ENCODE measurements around the gene ATP9A. TPM values are rescaled to one million over a fixed set of nuclear protein-coding genes. Genes with fewer than 3 reads are reported as not detected.

ATP9A gene
- polyA plus RNA-seq, 1 of the 3 experiments (the other 2 are of a cell fraction): 11.0 TPM

- ChIA-PET CTCF (interaction anchor here (0.5 to 0.8 kb wide), 3 partner anchors 13 to 19 kb away, joined by 3 to 4 read pairs (median 3); no protein-coding TSS in a partner anchor), POLR2A (no interaction called here)
- H3K27me3 ChIP-seq (ENCODE audit: insufficient read depth): no peaks in the 10 kb centered on the region
- H4K20me1 ChIP-seq (ENCODE audit: insufficient read depth): no peaks in the 10 kb centered on the region
- no peak for TF ChIP-seq SMC3 (IDR thresholded peaks at IDR 0.05; ENCODE audit: low read depth, low read length)
- WGBS (ENCODE audit: low lambda C conversion rate): 91% methylated on average over 4 of the region's 4 CpGs
- no peaks in the 10 kb centered on the region for H3K9me3 ChIP-seq
- peaks cover 3 to 13% of the 10 kb centered on the region in 2 experiments; a peak in 2 of 4 replicates for H3K4me1 ChIP-seq (ENCODE audit: control insufficient read depth in 1 of 2, insufficient read depth in 2 of 2, low read depth in 1 of 2, low read length in 1 of 2)
- no peak overlapping the region for H2AFZ ChIP-seq (ENCODE audit: low read depth)
- H3K4me2 ChIP-seq: no peak overlapping the region
- peaks cover 2 to 22% of the 10 kb centered on the region in 2 experiments for H3K36me3 ChIP-seq (replicated peaks in 1 of 2; ENCODE audit: control insufficient read depth in 1 of 2, insufficient read depth in 2 of 2, low read length in 1 of 2)
- no peak overlapping the region for H3K9ac ChIP-seq
- H3K4me3 ChIP-seq (ENCODE audit: low read depth in 2 of 2, low read length in 1 of 2): no peak overlapping the region
- no peak overlapping the region for H3K27ac ChIP-seq (ENCODE audit: low read depth in 2 of 2, low read length in 1 of 2)
- no peak for DNase-seq
- no peaks in the 10 kb centered on the region for H3K79me2 ChIP-seq (ENCODE audit: insufficient read depth)
- no peaks in the 10 kb centered on the region for H3K9me2 ChIP-seq
- peaks cover under 1% of the 10 kb centered on the region for H3F3A ChIP-seq (replicated peaks; ENCODE audit: insufficient read depth)
These were observed 114.1 kb downstream of the ATP9A start for GRCh38 chr20:51654060-51654459.

- Histone ChIP-seq H3F3A (replicated peaks; ENCODE audit: insufficient read depth) (no peaks in the 10 kb centered on the region), H3K27me3 (ENCODE audit: insufficient read depth) (no peaks in the 10 kb centered on the region), H3K9me2 (no peaks in the 10 kb centered on the region), H3K4me3 (ENCODE audit: low read depth in 2 of 2, low read length in 1 of 2) (no peak overlapping the region), H4K20me1 (ENCODE audit: insufficient read depth) (no peaks in the 10 kb centered on the region), H3K4me1 (ENCODE audit: control insufficient read depth in 1 of 2, insufficient read depth in 2 of 2, low read depth in 1 of 2, low read length in 1 of 2) (peaks cover 0 to 13% of the 10 kb centered on the region in 2 experiments; a peak in 1 of 4 replicates), H3K9me3 (no peaks in the 10 kb centered on the region), H2AFZ (ENCODE audit: low read depth) (no peak overlapping the region), H3K4me2 (no peak overlapping the region), H3K9ac (no peak overlapping the region), H3K36me3 (replicated peaks in 1 of 2; ENCODE audit: control insufficient read depth in 1 of 2, insufficient read depth in 2 of 2, low read length in 1 of 2) (peaks cover 2 to 22% of the 10 kb centered on the region in 2 experiments), H3K79me2 (ENCODE audit: insufficient read depth) (no peaks in the 10 kb centered on the region), H3K27ac (ENCODE audit: low read depth in 2 of 2, low read length in 1 of 2) (no peak overlapping the region)
- ChIA-PET POLR2A (no interaction called here), CTCF (interaction anchor here (0.5 to 0.8 kb wide), 3 partner anchors 14 to 18 kb away, joined by 3 to 4 read pairs (median 3); no protein-coding TSS in a partner anchor)
- no peak for DNase-seq
- 87% methylated on average over 4 of the region's 6 CpGs for WGBS (ENCODE audit: low lambda C conversion rate)
- TF ChIP-seq, protein P1, sequence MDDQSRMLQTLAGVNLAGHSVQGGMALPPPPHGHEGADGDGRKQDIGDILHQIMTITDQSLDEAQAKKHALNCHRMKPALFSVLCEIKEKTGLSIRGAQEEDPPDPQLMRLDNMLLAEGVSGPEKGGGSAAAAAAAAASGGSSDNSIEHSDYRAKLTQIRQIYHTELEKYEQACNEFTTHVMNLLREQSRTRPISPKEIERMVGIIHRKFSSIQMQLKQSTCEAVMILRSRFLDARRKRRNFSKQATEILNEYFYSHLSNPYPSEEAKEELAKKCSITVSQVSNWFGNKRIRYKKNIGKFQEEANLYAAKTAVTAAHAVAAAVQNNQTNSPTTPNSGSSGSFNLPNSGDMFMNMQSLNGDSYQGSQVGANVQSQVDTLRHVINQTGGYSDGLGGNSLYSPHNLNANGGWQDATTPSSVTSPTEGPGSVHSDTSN (IDR thresholded peaks at IDR 0.05): no peak
- TF ChIP-seq REST (IDR thresholded peaks at IDR 0.05; ENCODE audit: low read depth, low read length) (no peak), USF2 (IDR thresholded peaks at IDR 0.05; ENCODE audit: borderline replicate concordance, low read depth, low read length) (no peak), YY1 (IDR thresholded peaks at IDR 0.05; ENCODE audit: low read depth) (no peak), JUND (IDR thresholded peaks at IDR 0.05) (no peak)
These were observed 115.0 kb downstream of the ATP9A start for GRCh38 chr20:51653226-51653625.
